WTC11 (cell line): ENCODE results near the gene DNAAF3.

Source experiments
- CBFB ChIP-seq: sonication (generic); formaldehyde crosslinking; IDR thresholded peaks from 2 replicates; pipeline ENCODE4 v1.8.1; 2022; ENCODE audit warnings: mild to moderate bottlenecking, low read depth, missing genetic modification reagents
- FOXJ3 ChIP-seq: sonication (generic); formaldehyde crosslinking; IDR thresholded peaks from 2 replicates; pipeline ENCODE4 v1.9.0; 2021; ENCODE audit warnings: missing genetic modification reagents, mild to moderate bottlenecking, borderline replicate concordance
- OVOL2 ChIP-seq: fragments of 250-450 bp; sonication (Bioruptor Pico); IDR thresholded peaks from 2 replicates; pipeline ENCODE4 v1.9.0; 2021; ENCODE audit warnings: mild to moderate bottlenecking, borderline replicate concordance
- TF ChIP-seq, protein P1 (sequence below): fragments of 200-600 bp; IDR thresholded peaks from 2 replicates; pipeline ENCODE4 v1.8.0; 2022; ENCODE audit warnings: antibody characterized with exemption
- TF ChIP-seq, protein P2 (sequence below): sonication (generic); formaldehyde crosslinking; IDR thresholded peaks from 2 replicates; pipeline ENCODE4 v1.8.0; 2022; ENCODE audit warnings: mild to moderate bottlenecking, missing genetic modification reagents

DNA sequence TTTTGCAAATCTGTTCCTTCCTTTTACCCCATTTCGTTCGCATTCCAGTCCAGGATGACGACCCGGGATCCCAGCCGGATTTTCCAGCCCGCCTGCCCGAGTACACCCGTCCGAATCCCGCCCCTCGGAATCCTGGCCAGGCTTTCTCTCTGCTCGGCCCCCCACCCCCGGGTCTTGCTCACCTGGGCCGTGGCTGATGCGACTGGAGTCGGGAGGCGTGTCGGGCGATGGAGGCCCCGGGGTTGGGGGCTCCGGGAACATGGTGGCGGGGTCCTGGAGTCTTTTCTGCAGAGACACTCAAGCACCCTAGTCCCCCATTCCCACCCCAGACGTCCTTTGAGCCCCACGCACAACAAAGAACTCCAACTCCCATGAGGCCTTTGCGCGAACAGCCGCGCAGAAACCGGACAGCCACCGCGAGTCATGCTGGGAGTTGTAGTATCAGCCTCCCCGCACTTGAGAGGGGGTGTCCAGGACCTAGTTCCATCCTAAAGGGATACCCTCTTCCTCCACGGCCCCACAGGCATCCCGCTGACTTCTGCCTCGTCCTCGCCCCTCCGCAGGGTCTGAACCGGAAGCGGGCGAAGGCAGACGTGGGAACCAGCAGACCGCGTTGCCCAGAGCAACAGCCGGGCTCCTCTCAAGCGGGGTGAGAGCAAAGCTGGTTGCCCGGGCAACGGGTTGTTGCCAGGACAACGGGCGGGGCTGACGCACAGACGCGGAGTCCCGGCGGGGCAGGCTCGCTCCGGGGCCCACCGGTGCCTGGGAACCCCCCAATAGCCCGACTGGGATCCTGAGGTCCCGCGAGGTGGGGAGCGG is 12.6 kb upstream of the DNAAF3 start:
- TF ChIP-seq, protein P1, sequence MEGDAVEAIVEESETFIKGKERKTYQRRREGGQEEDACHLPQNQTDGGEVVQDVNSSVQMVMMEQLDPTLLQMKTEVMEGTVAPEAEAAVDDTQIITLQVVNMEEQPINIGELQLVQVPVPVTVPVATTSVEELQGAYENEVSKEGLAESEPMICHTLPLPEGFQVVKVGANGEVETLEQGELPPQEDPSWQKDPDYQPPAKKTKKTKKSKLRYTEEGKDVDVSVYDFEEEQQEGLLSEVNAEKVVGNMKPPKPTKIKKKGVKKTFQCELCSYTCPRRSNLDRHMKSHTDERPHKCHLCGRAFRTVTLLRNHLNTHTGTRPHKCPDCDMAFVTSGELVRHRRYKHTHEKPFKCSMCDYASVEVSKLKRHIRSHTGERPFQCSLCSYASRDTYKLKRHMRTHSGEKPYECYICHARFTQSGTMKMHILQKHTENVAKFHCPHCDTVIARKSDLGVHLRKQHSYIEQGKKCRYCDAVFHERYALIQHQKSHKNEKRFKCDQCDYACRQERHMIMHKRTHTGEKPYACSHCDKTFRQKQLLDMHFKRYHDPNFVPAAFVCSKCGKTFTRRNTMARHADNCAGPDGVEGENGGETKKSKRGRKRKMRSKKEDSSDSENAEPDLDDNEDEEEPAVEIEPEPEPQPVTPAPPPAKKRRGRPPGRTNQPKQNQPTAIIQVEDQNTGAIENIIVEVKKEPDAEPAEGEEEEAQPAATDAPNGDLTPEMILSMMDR = no peak
- TF ChIP-seq FOXJ3 (CRISPR knock-in tag) (no peak), CBFB (CRISPR knock-in tag) (0 out of 2 replicates have a peak, but pooled peaks have one; percentile 35), OVOL2 (no peak)
- TF ChIP-seq, protein P2, sequence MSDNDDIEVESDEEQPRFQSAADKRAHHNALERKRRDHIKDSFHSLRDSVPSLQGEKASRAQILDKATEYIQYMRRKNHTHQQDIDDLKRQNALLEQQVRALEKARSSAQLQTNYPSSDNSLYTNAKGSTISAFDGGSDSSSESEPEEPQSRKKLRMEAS (CRISPR knock-in tag) = 0 out of 2 replicates have a peak, but pooled peaks have one; percentile 20
